Measurements from ENCODE around the gene SPATA31E1. TPM values are rescaled to one million over a fixed set of nuclear protein-coding genes. Genes with fewer than 3 reads are reported as not detected.

Gene SPATA31E1
- total and polyA plus RNA-seq, 8 donors = 0.04 TPM; not detected in 7

DNA sequence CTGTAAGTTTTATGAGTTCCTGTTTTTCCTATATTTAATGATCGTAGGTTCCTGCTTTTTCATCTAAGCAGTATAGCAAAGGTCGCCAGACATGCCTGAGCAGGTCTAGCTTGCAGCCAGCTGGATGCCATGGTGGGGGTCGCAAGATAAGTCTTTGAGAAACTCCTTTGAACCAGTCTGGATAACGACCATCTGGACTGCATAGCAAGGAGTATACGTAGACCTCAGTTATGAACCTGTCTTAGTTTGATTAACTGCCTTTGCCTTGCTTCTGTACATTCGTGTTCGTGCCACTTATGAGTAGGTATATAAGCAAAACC, 8.4 kb upstream of the SPATA31E1 start:
- no peak for DNase-seq
- TF ChIP-seq, protein P1, sequence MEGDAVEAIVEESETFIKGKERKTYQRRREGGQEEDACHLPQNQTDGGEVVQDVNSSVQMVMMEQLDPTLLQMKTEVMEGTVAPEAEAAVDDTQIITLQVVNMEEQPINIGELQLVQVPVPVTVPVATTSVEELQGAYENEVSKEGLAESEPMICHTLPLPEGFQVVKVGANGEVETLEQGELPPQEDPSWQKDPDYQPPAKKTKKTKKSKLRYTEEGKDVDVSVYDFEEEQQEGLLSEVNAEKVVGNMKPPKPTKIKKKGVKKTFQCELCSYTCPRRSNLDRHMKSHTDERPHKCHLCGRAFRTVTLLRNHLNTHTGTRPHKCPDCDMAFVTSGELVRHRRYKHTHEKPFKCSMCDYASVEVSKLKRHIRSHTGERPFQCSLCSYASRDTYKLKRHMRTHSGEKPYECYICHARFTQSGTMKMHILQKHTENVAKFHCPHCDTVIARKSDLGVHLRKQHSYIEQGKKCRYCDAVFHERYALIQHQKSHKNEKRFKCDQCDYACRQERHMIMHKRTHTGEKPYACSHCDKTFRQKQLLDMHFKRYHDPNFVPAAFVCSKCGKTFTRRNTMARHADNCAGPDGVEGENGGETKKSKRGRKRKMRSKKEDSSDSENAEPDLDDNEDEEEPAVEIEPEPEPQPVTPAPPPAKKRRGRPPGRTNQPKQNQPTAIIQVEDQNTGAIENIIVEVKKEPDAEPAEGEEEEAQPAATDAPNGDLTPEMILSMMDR (IDR thresholded peaks at IDR 0.05) = no peak
- ATAC-seq = no peak
- intact Hi-C loops (cut with DNase I) = no loop called here
- no peaks in the 10 kb centered on the region for H3K4me1 ChIP-seq
- no peak overlapping the region for H3K4me3 ChIP-seq
- H3K9me3 ChIP-seq = no peaks in the 10 kb centered on the region
- H3K36me3 ChIP-seq = no peaks in the 10 kb centered on the region
- no peaks in the 10 kb centered on the region for H3K27me3 ChIP-seq
- no peak overlapping the region for H3K27ac ChIP-seq

DNA sequence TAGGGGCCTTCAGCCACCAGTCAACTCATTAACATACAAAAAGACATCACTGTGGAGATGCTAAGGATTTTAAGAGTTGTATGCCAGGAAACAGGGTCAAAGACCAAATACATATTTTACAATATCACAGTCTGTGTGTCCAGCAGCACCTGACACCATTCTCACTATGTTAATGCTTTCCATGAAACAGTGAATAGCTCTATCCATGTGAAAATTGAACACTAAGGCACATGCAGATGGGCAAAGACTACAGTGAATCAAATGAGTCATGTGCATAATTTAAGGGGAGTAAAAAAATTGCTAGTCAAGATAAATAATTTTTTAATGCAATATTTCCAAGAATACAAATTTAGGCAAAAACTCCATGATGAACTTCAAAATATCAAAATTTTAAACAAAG, 7.6 kb upstream of the SPATA31E1 start:
- TF ChIP-seq, protein P1 (IDR thresholded peaks at IDR 0.05) = no peak
- intact Hi-C loops (cut with DNase I) = no loop called here
- no peak for ATAC-seq

DNA sequence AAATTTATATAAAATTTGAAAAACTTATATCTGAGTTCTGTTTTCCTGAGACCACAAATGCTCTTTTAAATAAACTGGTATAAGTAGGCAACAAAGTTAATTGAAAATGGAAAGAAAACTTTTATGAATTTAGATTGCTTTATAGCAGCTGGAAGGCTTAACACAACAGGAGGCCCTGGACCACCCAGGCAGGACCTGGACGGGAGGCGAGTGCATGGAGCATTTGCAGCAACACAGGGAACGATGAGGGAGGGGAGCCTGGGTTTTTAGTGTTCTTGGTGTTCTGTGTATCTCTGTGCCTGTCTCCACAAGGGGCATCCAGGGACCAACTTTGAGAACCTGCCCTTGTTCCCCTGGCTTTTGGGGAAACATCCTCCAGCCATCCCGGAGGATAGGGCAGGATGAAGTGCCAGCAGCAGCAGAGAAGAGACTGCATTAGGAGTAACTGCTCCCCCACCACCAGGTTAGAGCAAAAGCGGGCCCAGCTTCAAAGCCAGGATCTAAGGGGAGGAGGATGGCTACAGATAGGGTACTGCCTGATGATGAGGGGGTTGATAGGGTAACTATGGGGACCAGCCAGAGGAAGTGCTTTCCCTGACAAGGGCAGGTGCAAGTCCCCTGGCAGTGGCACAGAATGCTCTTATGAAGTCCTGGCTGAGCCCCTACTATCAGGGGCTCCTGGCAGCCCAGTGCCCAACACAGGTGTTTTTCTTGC, 6.7 kb upstream of the SPATA31E1 start:
- intact Hi-C loops (cut with DNase I) = no loop called here
- Histone ChIP-seq H3K4me1 (no peaks in the 10 kb centered on the region), H3K27me3 (no peaks in the 10 kb centered on the region), H3K36me3 (no peaks in the 10 kb centered on the region), H3K4me3 (no peak overlapping the region), H3K9me3 (no peaks in the 10 kb centered on the region), H3K27ac (no peak overlapping the region)
- TF ChIP-seq, protein P1 (IDR thresholded peaks at IDR 0.05) = no peak
- peak in 2 of 4 donors; percentile 79 to 82 for DNase-seq
- ATAC-seq = no peak

More for the DNA sequence above, 7.6 kb upstream of the SPATA31E1 start:
- no peak overlapping the region for H3K4me3 ChIP-seq
- no peak overlapping the region for H3K27ac ChIP-seq
- H3K4me1 ChIP-seq = no peaks in the 10 kb centered on the region
- no peaks in the 10 kb centered on the region for H3K9me3 ChIP-seq
- H3K27me3 ChIP-seq = no peaks in the 10 kb centered on the region
- no peak for DNase-seq
- no peaks in the 10 kb centered on the region for H3K36me3 ChIP-seq

DNA sequence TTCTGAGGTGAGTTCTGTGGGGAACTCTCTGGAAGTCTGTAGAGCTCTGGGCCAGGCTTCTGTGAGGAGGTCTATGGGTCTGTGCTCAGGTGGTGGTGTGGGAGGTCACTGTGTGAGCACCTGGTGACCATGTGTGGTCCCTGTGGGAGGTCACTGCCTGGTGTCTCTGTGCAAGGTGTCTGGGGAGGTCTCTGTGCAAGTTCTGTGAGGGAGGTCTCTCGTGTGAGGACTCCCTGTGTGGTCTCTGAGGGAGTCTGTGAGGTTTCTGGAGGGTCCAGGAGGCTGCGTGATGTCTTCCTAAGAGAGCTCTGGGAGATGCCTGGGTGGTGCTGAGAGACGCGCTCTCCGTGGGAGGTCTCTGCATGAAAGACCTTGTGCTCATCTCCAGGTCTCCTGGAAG, 6.0 kb upstream of the SPATA31E1 start:
- Histone ChIP-seq H3K4me1 (no peaks in the 10 kb centered on the region), H3K9me3 (no peaks in the 10 kb centered on the region), H3K27ac (no peak overlapping the region), H3K4me3 (no peak overlapping the region), H3K27me3 (no peaks in the 10 kb centered on the region), H3K36me3 (no peaks in the 10 kb centered on the region)
- no peak for DNase-seq
- ATAC-seq = no peak
- intact Hi-C loops (cut with DNase I) = no loop called here
- TF ChIP-seq, protein P1 (IDR thresholded peaks at IDR 0.05) = no peak

DNA sequence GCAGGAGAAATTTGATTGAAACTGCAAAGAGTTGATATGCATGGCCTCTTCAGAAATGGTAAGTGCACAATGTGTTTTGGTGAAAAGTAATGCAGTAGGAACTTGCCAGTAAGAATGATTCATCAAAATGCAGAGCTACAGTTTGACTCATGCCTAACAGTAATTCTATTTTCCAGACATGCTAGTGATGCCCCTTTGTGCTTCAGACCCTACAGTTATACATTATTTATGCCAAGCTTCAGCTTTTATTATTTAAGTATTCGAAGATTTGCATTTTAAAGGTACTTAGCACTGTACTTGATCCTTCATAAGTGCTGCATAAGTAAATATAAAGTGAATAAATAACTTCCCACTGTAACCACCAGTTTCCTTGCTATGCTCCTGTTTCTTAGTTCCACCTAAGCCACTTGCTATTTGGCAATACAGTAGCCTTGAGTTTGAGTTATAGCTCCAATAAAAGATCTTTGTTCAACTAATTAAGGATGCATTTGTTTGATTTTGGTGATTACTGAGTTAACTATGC, 3.6 kb upstream of the SPATA31E1 start:
- TF ChIP-seq, protein P1 (IDR thresholded peaks at IDR 0.05) = no peak
- ATAC-seq = peak; percentile 74
- Histone ChIP-seq H3K4me3 (no peak overlapping the region), H3K27ac (no peak overlapping the region), H3K9me3 (no peaks in the 10 kb centered on the region), H3K4me1 (no peaks in the 10 kb centered on the region), H3K27me3 (no peaks in the 10 kb centered on the region), H3K36me3 (no peaks in the 10 kb centered on the region)
- peak in 1 of 4 donors; percentile 29 for DNase-seq
- intact Hi-C loops (cut with DNase I) = no loop called here
